HEK293T (cell line): ENCODE measurements around the gene RPL32.

Experiments used
- BHLHE40 ChIP-seq: fragments of 450-650 bp; IDR thresholded peaks from 2 replicates; pipeline ENCODE4 v1.6.1; 2016; ENCODE audit warnings: mild to moderate bottlenecking, moderate library complexity, borderline replicate concordance
- TARDBP ChIP-seq: fragments of 450-650 bp; IDR thresholded peaks from 2 replicates; pipeline ENCODE4 v1.6.1; 2016

GRCh38 chr3:12815078-12815477 lies 26.3 kb downstream of the RPL32 start:
- TF ChIP-seq TARDBP (no peak), BHLHE40 (no peak)
